GM19467 (cell line): Measurements from ENCODE around the gene CDK19.
"Not testable (repeated sequence)": the region's sequence is repeated elsewhere in the genome, so short reads cannot be mapped to it uniquely, and the experiment has no call there.

Experiments
- ATAC-seq: cut with Tn5 transposase; IDR thresholded peaks from one replicate; pipeline ENCODE4 v1.9.1; 2021; ENCODE audit warnings: mild to moderate bottlenecking, moderate library complexity; ENCODE audit not compliant: unreplicated experiment

CDK19 gene

DNA sequence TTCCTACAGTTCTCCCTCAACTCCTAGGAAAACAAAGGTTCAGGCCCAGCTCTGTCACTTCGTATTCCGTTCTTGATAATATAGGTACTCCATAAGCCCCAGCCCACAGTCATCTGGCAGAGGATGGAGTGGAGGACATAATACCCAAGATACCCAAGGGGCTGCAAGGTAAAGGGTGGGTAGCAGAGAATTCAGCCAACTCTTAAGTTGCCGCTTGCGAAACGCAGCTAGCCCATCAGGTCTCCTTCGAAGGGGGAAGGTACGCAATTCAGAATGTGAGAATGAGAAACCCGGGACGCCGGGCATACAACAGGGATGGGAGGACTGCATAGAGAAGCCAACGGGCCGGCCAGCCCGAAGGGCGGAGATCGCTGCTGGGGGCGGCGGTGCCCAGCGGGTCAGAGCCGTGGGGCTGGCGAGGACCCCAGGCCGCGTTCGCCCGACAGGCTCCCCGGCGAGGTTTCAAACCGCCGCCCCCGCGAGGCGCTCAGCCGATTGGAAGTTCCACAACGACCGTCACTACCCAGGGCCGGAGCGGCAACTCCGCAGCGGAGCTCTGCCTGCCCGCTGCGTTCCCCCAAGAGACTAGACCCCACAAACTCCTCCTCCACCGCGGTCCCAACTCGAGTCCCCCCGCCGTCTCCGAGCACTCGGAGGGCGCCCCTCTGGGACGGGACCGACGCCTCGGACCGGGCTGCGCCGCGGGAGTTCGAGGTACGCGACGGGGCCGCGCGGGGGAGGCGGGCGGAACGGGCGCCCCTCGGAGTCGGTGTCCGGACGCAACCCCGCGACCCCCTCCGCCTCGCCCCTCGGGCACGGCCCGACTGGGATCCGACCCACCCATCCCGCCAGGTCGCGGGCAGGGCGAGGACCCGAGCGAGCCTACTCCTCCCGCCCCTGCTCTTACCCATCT lies 911 bp downstream of the CDK19 start:
- peak; percentile 22 for ATAC-seq

DNA sequence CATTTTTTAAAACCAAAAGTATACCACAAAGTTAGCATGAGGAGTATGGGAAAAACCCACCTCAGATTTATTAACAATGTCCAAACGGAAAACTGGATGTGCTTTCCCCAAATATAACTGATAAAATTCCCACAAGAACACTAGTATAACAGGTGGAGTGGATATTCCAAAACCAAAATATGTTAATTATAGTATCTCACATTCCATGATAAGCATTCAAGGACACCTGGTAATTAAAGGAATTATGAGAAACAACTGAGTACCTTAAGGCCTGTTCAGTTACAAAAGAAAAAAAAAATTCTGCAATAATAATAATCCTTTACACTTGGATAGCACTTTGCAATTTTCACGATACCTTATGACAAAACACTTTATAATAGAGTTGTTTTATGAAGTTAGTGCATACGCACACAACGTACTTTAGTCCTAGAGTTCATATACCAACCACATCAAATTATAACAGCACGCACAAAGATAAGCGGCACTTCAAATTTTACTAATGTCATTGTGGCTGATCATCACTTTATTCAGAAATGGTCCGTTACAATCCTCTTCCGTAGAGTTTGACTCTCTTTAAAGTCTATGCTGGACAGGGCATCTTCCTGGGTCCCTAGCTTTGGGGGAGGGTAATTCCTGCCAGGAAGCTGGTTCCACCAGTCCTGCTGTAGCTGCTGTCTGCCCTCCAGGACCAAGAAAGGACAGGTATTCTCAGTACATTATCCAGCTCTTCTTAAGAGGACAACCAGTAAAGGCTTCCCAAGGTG lies 1.7 kb downstream of the CDK19 start:
- no peak for ATAC-seq

DNA sequence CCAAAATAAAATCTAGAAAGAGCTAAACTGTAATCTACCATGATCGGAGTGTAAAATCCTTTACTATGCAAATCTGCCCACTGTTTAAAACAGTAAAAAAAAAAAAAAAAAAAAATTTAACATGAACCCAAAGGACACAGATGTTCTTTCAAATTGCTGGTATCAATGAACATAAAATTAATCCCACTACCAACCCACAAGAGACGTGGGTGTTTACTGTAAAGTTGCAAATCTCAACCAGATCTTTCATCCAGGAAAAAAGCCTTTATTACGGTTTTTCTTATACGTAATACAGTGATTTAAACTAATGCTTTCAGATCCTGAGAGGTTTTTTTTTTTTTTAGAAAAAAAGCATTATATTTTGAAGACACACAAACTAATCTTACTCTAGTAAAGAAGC lies 2.5 kb downstream of the CDK19 start:
- no peak for ATAC-seq

DNA sequence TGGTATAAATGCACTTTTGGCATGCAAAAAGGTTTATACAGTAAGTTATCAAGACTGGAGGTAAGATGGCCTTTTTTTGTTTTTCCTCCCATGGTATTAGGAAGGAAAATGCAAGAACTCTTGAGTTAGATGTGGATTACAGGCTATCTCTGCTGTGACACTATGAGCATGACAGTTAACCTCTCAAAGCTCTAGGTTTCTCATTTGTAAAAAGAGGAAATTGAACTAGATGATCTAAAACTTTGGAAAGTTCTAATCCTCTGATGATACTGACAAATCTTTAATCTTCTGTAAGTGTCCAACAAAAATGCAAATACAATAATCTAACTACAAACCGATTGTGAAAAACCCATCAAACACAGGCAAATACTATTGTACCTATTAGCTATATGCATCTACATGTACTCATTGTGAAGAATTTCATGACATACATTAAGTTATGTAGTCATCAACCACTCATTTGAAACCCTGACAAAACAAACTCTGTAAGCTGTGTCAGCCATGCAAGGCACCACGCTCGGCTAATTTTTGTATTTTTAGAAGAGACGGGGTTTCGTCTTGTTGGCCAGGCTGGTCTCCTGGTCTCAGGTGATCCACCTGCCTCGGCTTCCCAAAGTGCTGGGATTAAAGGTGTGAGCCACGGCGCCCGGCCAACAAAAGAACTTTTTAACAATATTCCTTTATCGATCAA lies 4.2 kb downstream of the CDK19 start:
- ATAC-seq, result no peak

DNA sequence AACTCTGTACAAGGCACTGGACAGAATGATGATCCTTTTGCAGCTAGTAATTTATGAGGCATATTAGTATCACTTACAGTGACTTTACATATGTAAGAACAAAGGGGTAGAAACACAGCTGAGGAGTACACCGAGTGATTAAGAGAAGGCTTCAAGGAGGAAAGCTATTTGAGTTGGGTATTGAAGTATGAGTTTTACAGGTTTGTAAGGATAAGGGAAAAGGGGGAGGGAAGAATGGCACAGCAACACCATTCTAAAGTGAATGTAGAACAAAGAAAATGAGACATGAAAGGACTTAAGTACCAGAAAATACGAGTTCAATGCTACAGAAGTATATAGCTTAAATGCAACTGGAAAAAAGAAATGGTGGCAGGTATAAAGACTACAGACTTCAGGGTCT lies 5.5 kb downstream of the CDK19 start:
- ATAC-seq, result no peak

DNA sequence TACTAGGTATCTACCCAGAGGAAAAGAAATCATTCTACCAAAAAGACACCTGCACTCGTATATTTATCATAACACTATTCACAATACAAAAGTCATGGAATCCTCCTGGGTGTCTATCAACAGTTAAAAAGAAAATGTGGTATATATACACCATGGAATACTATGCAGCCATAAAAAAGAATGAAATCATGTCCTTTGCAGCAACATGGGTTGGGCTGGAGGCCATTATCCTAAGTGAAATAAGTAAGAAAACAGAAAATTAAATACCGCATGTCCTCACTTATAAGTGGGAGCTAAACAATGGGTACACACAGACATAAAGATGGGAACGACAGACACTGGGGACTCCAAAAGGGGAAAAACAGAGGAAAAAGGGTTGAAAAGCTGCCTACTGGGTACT lies 13.1 kb downstream of the CDK19 start:
- ATAC-seq, result not testable (repeated sequence)

DNA sequence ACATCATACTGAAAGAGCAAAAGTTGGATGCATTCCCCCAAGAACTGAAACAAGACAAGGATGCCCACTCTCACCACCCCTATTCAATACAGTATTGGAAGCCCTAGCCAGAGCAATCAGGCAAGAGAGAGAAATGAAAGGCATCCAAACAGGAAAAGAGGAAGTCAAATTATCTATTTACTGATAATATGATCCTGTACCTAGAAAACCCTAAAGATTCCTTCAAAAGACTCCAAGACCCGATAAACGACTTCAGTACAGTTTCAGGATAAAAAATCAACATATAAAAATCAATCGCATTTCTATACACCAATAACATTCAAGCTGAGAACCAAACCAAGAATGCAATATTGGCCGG lies 14.5 kb downstream of the CDK19 start:
- no peak for ATAC-seq

DNA sequence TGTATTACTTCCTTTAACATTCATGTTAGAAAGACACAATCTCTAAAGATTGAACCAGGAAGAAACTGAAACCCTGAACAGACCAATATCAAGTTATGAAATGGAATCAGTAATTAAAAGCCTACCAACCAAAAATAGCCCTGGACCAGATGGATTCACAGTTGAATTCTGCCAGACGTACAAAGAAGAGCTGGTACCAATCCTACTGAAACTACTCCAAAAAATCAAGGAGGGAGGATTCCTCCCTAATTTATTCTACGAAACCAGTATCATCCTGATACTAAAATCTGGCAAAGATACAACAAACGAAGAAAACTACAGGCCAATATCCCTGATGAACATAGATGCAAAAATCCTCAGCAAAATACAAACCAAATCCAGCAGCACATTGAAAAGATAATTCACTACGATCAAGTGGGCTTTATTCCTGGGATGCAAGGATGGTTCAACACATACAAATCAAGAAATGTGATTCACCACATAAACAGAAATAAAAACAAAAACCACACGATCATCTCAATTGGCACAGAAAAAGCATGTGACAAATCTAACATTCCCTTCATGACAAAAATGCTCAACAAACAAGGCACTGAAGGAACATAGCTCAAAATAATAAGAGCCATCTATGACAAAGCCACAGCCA lies 15.0 kb downstream of the CDK19 start:
- ATAC-seq, result no peak

DNA sequence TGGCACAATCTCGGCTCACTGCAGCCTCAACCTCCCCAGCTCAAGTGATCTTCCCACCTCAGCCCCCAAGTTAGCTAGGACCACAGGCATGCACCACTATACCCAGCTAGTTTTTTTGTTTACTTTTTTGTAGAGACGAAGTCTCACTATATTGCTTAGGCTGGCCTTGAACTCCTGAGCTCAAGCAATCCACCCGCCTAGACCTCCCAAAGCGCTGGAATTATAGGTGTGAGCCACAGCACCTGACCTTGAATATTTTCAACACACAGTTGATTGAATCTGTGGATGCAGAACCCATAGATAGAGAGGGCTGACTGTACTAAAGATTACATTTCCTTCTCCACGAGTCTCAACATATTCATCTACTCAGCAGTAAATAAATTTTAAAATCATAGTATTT lies 15.6 kb downstream of the CDK19 start:
- ATAC-seq, result no peak

DNA sequence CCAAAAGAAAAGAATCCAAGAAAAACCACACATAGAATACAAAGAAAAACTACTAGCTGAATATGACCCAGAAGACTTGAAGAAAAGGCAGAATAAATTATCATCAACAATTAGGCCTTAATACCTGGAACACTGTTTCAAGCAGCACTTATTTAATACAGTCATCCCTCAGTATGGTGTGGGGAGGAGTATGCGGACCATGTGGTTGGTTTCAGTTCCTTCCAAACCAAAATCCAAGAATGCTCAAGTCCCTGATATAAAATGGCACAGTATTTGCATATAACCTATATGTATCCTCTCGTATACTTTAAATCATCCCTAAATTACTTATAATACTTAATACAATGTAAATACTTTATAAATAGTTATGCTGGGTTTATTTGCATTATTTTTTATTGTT lies 16.1 kb downstream of the CDK19 start:
- ATAC-seq, result no peak

DNA sequence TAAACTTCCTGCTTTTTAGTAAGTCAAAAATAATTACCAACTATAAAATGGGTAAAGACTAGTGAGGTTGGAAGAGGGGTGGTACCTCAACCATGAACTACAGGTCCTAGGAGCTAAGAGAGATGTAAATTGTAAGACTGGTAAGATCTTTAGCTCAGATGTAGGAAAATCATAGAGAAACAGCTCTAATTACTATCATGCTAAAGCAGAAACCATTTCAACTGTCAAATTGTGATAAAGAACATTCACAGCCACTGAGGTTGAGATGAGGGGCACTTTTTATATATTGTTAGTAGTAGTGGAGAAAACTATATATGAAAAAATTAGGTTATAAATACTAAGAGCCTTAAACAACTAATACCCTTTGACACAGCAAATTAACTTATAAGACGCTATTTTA lies 20.0 kb downstream of the CDK19 start:
- ATAC-seq, result no peak

DNA sequence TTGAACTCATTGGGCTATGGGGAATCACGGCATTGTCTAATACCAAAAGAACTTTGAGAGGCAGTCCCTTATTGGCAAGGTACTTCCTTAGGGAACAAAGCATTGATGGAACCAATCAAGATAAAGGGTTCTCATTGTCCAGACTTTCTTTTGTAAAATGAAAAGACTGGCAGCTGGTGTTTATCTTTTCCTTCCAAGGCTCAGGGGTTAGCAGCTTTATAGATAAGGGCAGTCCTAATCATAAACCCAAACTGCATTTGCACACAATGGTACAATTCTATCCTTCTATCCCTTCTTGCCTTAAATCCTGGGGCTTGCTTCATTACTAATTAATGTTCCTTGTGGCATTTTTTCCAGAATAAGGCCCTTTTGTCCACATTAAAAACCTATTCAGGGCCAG lies 28.6 kb downstream of the CDK19 start:
- ATAC-seq, result no peak

DNA sequence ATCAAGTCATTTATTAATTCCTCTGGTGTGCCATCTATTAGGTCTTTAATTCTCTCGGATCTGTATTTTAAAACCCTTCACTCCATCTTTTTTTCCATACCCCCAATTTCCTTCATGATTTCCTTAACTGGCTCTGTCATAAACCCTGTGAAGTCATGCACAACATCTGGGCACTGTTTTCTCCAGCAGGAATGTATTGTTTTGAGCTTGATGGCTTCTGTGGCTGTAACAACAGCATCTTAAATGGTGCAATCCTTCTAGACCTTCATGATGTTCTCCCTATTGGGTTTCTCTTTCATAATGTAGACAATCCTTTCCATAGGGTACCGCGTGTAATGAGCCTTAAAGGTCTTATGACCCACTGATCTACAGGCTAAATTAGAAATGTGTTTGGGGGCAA lies 29.0 kb downstream of the CDK19 start:
- no peak for ATAC-seq

DNA sequence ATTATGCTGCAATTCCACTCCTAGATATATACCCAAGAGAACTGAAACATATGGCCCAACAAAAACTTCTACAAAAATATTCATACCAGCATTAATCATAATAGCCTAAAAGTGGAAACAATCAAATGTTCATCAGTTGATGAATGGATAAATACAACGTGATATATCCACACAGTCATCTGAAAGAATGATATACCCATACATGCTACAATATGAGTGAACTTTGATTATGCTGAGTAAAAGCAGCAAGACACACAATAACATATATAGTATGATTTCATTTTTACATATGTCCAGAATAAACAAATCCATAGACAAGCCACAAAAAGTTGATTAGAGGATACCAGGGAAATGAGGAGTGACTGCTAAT lies 30.7 kb downstream of the CDK19 start:
- ATAC-seq, result no peak

DNA sequence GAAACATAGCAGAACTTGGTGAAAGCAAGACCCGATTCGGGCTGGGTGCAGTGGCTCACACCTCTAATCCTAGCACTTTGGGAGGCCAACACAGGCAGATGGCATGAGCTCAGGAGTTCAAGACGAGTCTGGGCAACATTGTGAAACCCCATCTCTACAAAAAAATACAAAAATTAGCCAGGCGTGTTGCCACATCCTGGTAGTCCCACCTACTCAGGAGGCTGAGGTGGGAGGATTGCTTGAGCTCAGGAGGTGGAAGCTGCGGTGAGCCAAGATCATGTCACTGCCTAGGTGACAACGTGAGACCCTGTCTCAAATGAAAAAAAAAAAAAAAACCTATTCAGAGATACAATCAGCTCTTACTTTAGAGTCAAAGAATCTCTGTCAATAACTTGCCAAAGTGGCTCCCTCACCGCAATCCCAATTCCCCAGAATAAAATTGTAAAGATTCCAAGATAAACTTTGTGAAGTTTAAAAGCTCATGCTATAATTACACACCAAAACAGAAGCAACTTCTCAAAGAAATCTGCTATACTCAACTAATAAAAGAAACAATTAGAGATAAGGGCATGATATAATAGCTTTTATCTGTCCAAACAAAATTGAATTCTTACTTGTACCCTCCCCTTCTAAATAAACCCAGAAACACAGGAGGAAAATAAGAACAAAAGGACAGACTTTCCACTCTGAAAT lies 33.6 kb downstream of the CDK19 start:
- ATAC-seq, result no peak

DNA sequence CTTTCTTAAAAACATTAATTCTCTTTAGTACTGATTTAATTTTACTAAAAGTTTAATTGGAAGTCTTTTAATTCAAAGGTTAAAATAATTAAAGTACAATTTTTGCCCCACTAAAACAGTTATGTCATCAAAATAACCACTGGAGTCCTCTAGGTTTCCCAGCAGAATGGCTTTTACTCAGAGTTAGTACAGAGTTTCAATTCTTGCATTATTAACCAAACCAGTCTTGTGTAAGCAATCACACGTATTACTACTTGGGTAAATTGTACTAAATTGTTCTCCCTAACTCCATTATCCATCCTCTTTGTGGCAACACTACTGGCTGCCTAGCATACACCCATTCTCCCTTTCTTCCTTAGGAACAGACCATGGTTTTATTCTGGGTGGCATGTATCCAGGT lies 36.9 kb downstream of the CDK19 start:
- no peak for ATAC-seq

DNA sequence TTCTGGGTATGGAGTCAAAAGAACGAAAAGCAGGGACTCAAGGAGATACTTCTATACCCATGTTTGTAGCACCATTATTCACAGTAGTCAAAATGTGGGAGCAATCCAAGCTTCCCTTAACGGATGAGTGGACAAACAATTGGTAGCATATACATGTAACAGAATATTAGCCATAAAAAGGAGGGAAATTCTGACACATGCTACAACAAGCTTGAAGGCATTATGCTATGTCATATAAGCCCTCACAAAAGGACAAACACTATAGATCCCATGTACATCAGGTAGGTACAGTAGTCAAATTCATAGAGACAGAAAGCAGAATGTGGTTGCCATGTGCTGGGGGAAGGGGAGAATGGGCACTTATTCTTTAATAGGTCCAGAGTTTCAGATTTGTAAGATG lies 37.6 kb downstream of the CDK19 start:
- ATAC-seq, result no peak

DNA sequence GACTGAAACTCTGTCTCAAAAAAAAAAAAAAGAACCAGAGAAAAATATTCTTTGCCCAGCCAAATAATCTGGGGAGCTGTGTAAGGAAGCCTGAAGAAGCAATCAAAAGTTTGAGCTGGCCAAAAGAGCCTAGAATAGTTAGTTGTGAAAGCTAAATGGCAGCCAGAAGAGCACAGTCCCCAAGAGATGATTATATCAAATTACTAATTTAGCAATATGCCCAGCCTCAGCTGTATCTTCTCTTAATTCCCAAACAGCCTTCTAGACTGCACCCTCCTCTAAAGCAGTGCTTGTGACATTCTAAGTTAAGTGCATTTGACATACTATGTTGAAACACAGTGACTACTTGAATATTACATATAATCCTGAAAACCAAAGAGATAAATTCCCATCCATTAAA lies 38.9 kb downstream of the CDK19 start:
- no peak for ATAC-seq

DNA sequence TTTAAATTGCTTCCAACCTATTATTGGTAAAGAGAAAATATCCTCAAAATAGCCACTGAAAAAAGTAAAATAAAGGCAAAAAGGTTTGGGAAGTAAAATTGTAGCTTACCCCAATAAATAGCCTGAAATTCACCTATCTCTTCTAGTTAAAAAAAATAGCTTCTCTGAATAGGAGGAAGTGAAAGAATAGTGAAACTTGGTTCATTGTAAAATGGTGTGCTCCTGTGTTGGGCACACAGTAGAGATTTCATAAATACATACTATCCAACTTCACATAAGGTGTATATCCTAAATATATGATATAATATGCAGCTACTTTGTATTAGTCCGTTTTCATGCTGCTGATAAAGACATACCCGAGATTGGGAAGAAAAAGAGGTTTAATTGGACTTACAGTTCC lies 45.3 kb downstream of the CDK19 start:
- ATAC-seq, result no peak

DNA sequence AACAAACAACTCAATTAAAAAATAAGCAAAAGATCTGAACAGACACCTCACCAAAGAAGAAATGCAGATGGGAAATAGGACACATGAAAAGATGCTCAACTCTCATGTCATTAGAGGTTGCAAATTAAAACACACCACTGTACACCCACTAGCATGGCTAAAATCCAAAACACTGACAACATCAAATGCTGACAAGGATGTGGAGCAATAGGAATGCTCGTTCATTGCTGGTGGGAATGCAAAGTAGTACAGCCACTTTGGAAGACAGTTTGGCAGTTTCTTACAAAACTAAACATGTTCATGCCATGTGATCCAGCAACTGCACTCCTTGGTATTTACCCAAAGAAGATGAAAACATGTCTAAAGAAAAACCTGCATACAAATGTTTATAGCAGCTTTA lies 47.2 kb downstream of the CDK19 start:
- ATAC-seq, result no peak

DNA sequence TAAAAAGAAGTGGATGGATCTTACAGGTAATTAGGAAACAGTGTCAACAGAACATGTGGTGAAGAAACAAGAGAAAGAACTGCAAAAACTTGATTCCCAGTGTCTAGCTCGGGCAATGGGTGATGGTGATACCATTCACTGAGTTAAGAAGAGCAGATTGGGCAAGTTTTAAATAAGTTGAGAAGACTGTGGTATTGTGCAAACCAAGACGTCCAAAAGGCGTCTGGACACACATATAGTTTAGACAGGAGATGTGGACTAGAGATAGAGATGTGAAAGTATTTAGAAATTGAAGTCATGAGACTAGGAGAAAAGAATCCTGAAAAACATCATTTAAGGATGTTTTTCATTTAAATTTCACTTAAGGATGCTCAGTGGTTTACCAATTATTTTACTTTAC lies 53.9 kb downstream of the CDK19 start:
- ATAC-seq, result no peak
